Activated CD8-positive, alpha-beta memory T cell treated with anti-CD3 and anti-CD28 coated beads, Interleukin-2, amount 50 U/mL, for 4 hours (primary cell): ENCODE measurements around the gene OR2T33.
"Not testable (repeated sequence)": the region's sequence is repeated elsewhere in the genome, so short reads cannot be mapped to it uniquely, and the experiment has no call there.

Source experiments
- DNase-seq: peaks from one replicate; pipeline ENCODE4 v3.0.0-alpha.2; 2020

Gene OR2T33

GRCh38 chr1:248277876-248278275, at the start of gene OR2T33:
Gene OR2T33, minus strand, starts transcription at chr1:248277976. Its CDS starts 4,162 bp downstream, at chr1:248273814.
- no peak for DNase-seq

GRCh38 chr1:248324468-248324867, 46.7 kb upstream of the OR2T33 start, which contains the start of gene OR2M7:
Gene OR2M7, minus strand, starts transcription at chr1:248324568. Its CDS starts 0 bp downstream, at chr1:248324568.
- no peak for DNase-seq

- DNase-seq = no peak
Measured at GRCh38 chr1:248316796-248317195, 39.0 kb upstream of the OR2T33 start.

GRCh38 chr1:248306740-248307139, 29.0 kb upstream of the OR2T33 start:
- not testable (repeated sequence) for DNase-seq

- no peak for DNase-seq
Measured at GRCh38 chr1:248306103-248306502, 28.3 kb upstream of the OR2T33 start.

- DNase-seq = not testable (repeated sequence)
Measured at GRCh38 chr1:248305672-248306071, 27.9 kb upstream of the OR2T33 start.

- DNase-seq = no peak
Measured at GRCh38 chr1:248303324-248303723, 25.5 kb upstream of the OR2T33 start, which contains the start of gene OR2T12. Gene OR2T12, minus strand, starts transcription at chr1:248303424. Its CDS starts 7,846 bp downstream, at chr1:248295578.

- no peak for DNase-seq
Measured at GRCh38 chr1:248288391-248288790, 10.6 kb upstream of the OR2T33 start.

- not testable (repeated sequence) for DNase-seq
Measured at GRCh38 chr1:248273225-248273624, 4.6 kb downstream of the OR2T33 start.

- DNase-seq = no peak
Measured at GRCh38 chr1:248268178-248268577, 9.6 kb downstream of the OR2T33 start.

GRCh38 chr1:248259309-248259708, 18.5 kb downstream of the OR2T33 start:
- not testable (repeated sequence) for DNase-seq

GRCh38 chr1:248243204-248243603, 34.6 kb downstream of the OR2T33 start:
- no peak for DNase-seq

- no peak for DNase-seq
Measured at GRCh38 chr1:248239478-248239877, 38.3 kb downstream of the OR2T33 start.

GRCh38 chr1:248231117-248231516, 46.7 kb downstream of the OR2T33 start, which contains the start of gene OR2M4:
Gene OR2M4, plus strand, starts transcription at chr1:248231417. Its CDS starts 7,512 bp downstream, at chr1:248238929.
- no peak for DNase-seq

- no peak for DNase-seq
Measured at GRCh38 chr1:248229360-248229908, 48.3 kb downstream of the OR2T33 start.

- no peak for DNase-seq
Measured at GRCh38 chr1:248225537-248225936, 52.2 kb downstream of the OR2T33 start.
